ENCODE results near the gene ARHGEF28. TPM values are rescaled to one million over a fixed set of nuclear protein-coding genes. Genes with fewer than 3 reads are reported as not detected.

ARHGEF28 gene
- total RNA-seq, 4 donors from 2014 or later = 0.52 to 1.2 (median 0.98) TPM

DNA sequence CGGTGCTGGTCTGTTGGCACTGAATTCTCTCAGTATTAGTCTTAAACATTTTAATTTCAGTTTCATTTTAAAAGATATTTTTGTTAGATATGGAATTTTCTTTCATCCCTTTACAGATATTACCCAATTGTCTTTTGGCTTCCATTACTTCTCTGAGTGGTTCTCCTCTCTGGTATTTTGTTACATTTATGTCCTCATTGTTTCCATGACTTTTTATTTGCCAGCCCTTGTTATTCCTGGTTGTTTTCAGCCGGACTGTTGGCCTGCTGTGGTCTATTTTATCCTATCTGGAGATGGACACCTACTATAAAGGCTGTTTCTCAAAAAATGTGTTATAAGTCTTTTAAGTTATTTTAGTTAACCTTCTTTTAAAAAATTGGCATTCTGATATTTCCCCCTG lies 117.2 kb downstream of the ARHGEF28 start:
- TF ChIP-seq POLR2A (IDR thresholded peaks at IDR 0.05) (no peak), CTCF (IDR thresholded peaks at IDR 0.05 in 4 of 5, conservative IDR thresholded peaks at IDR 0.05 in 1 of 5) (no peak)
- in situ Hi-C loops (cut with MboI; ENCODE audit: low sequenced_read_pairs in 4 of 4) (no loop called here), intact Hi-C loops (cut with DNase I; ENCODE audit: low total_unique reads) (no loop called here)
- no peak overlapping the region for H3K4me3 ChIP-seq
- no peaks in the 10 kb centered on the region for H3K27me3 ChIP-seq
- DNase-seq (no peak), ATAC-seq (no peak)
- H3K27ac ChIP-seq = no peak overlapping the region
- no peaks in the 10 kb centered on the region for H3K36me3 ChIP-seq
- no peaks in the 10 kb centered on the region for H3K9me3 ChIP-seq
- no peaks in the 10 kb centered on the region for H3K4me1 ChIP-seq

DNA sequence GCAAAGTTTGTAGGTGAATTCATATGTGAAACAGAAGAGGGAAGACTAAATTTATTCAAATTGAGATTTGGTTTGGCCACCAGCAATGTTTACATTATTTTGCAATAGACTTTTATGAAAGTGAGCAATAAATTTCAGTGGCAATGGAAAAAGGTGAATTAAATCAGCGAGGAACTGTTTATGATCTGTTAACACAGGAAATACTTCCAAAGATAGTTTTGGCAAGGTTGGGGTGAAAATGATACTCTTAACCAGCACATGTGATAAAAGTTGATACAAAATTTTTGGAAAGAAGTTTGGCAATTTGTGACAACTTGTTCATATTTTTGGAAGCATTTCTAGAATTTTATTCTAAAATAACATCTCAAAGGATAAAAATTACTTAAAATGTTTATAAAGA lies 119.8 kb downstream of the ARHGEF28 start:
- Histone ChIP-seq H3K9me3 (no peaks in the 10 kb centered on the region), H3K36me3 (no peaks in the 10 kb centered on the region), H3K27me3 (no peaks in the 10 kb centered on the region), H3K27ac (no peak overlapping the region), H3K4me1 (peaks cover 0 to 5% of the 10 kb centered on the region in 2 donors), H3K4me3 (no peak overlapping the region)
- intact Hi-C loops (cut with DNase I; ENCODE audit: low total_unique reads) (no loop called here), in situ Hi-C loops (cut with MboI; ENCODE audit: low sequenced_read_pairs in 4 of 4) (no loop called here)
- no peak for DNase-seq
- ATAC-seq = no peak
- no peak for TF ChIP-seq POLR2A (IDR thresholded peaks at IDR 0.05)
- no peak for TF ChIP-seq CTCF (IDR thresholded peaks at IDR 0.05 in 4 of 5, conservative IDR thresholded peaks at IDR 0.05 in 1 of 5)

GRCh38 chr5:73746608-73747007 lies 120.6 kb downstream of the ARHGEF28 start:
- H3K27me3 ChIP-seq = no peaks in the 10 kb centered on the region
- H3K36me3 ChIP-seq = no peaks in the 10 kb centered on the region
- TF ChIP-seq POLR2A (IDR thresholded peaks at IDR 0.05) (no peak), CTCF (IDR thresholded peaks at IDR 0.05 in 4 of 5, conservative IDR thresholded peaks at IDR 0.05 in 1 of 5) (no peak)
- in situ Hi-C loops (cut with MboI; ENCODE audit: low sequenced_read_pairs in 4 of 4) (no loop called here), intact Hi-C loops (cut with DNase I; ENCODE audit: low total_unique reads) (no loop called here)
- no peak overlapping the region for H3K27ac ChIP-seq
- no peaks in the 10 kb centered on the region for H3K9me3 ChIP-seq
- no peak for ATAC-seq
- DNase-seq = no peak
- H3K4me1 ChIP-seq = peaks cover 0 to 5% of the 10 kb centered on the region in 2 donors
- no peak overlapping the region for H3K4me3 ChIP-seq

DNA sequence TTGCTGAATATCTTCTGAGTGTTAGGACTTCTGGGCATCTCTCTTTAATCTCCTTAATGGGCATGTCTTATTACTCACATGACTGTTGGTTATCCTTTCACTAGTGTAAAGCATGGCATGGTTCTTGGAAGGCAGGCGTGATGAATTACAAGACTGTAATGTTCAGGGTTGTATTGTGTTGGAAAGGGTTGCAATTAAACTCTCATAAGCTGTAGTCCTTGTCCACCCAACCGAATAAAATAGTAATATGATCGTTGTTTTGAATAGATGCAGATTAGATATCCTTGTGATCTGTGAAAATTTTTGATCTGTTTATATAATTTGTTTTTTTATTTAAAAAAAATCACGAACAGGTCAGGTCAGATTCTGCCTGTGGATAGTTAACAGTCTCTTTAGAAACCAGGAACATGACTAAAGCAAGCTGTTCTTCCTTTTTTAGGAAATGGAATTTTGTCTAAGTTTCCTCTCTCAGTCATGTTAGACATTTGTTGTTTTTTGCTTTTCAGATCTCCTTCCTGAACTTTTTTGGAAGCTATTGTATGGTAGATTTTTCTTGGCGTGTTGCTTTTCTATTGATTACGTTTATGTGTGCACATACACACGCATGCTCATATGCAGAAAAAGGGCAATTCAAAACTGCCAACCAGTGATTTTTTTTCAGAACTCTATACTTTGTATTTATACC lies 121.8 kb downstream of the ARHGEF28 start:
- intact Hi-C loops (cut with DNase I; ENCODE audit: low total_unique reads) (no loop called here), in situ Hi-C loops (cut with MboI; ENCODE audit: low sequenced_read_pairs in 4 of 4) (no loop called here)
- Histone ChIP-seq H3K36me3 (no peaks in the 10 kb centered on the region), H3K27ac (no peak overlapping the region), H3K4me1 (peaks cover 0 to 5% of the 10 kb centered on the region in 2 donors), H3K4me3 (no peak overlapping the region), H3K9me3 (no peaks in the 10 kb centered on the region), H3K27me3 (no peaks in the 10 kb centered on the region)
- no peak for TF ChIP-seq CTCF (IDR thresholded peaks at IDR 0.05 in 4 of 5, conservative IDR thresholded peaks at IDR 0.05 in 1 of 5)
- no peak for TF ChIP-seq POLR2A (IDR thresholded peaks at IDR 0.05)
- ATAC-seq (no peak), DNase-seq (no peak)
